HG03520 (cell line): ENCODE results near the gene NEK5.

Source experiments
- ATAC-seq: cut with Tn5 transposase; IDR thresholded peaks from one replicate; pipeline ENCODE4 v1.9.1; 2021; ENCODE audit warnings: mild to moderate bottlenecking, moderate library complexity; ENCODE audit not compliant: unreplicated experiment

The NEK5 gene

GRCh38 chr13:52016296-52016695 lies 112.6 kb downstream of the NEK5 start:
- ATAC-seq = no peak

GRCh38 chr13:52012512-52012836 lies 116.4 kb downstream of the NEK5 start:
- ATAC-seq = no peak

GRCh38 chr13:52011632-52012511 lies 117.0 kb downstream of the NEK5 start, which contains the start of gene ALG11:
TSS of gene ALG11 (plus strand) at chr13:52012398. CDS start at chr13:52012419, 21 bp downstream.
- ATAC-seq = peak; percentile 99

- ATAC-seq = no peak
Observed at GRCh38 chr13:52010890-52011631, 117.8 kb downstream of the NEK5 start, which contains the start of gene ATP7B. TSS of gene ATP7B (minus strand) at chr13:52011450. CDS start at chr13:52011337, 113 bp downstream.

GRCh38 chr13:52009946-52010345 lies 118.9 kb downstream of the NEK5 start:
- no peak for ATAC-seq

GRCh38 chr13:52006523-52007245 lies 122.2 kb downstream of the NEK5 start:
- no peak for ATAC-seq

GRCh38 chr13:52005841-52006522 lies 122.9 kb downstream of the NEK5 start:
- no peak for ATAC-seq

GRCh38 chr13:52004511-52005170 lies 124.2 kb downstream of the NEK5 start:
- ATAC-seq = no peak

GRCh38 chr13:52003541-52003940 lies 125.3 kb downstream of the NEK5 start:
- ATAC-seq = no peak

GRCh38 chr13:52002361-52002760 lies 126.5 kb downstream of the NEK5 start:
- ATAC-seq = no peak

- peak; percentile 86 for ATAC-seq
Observed at GRCh38 chr13:52001120-52001731, 127.6 kb downstream of the NEK5 start.

GRCh38 chr13:51999921-52000320 lies 129.0 kb downstream of the NEK5 start:
- no peak for ATAC-seq

- ATAC-seq = no peak
Observed at GRCh38 chr13:51999510-51999911, 129.4 kb downstream of the NEK5 start.

GRCh38 chr13:51998723-51999509 lies 130.0 kb downstream of the NEK5 start:
- no peak for ATAC-seq

GRCh38 chr13:51997641-51998330 lies 131.1 kb downstream of the NEK5 start:
- no peak for ATAC-seq

GRCh38 chr13:51997186-51997585 lies 131.7 kb downstream of the NEK5 start:
- ATAC-seq = no peak

GRCh38 chr13:51996641-51997040 lies 132.2 kb downstream of the NEK5 start:
- ATAC-seq = no peak
